ENCODE results near the gene INPP5A.
"Not testable (repeated sequence)": the region's sequence is repeated elsewhere in the genome, so short reads cannot be mapped to it uniquely, and the experiment has no call there.

The INPP5A gene

GRCh38 chr10:132504501-132505272 is 32.9 kb upstream of the INPP5A start:
- no peak for DNase-seq (ENCODE audit: low spot score)

DNA sequence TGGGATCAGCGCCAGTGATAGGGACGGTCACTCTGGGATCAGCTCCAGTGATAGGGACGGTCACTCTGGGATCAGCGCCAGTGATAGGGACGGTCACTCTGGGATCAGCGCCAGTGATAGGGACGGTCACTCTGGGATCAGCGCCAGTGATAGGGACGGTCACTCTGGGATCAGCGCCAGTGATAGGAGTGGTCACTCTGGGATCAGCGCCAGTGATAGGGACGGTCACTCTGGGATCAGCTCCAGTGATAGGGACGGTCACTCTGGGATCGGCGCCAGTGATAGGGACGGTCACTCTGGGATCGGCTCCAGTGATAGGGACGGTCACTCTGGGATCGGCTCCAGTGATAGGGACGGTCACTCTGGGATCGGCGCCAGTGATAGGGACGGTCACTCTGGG is 32.0 kb upstream of the INPP5A start:
- DNase-seq (ENCODE audit: low spot score): not testable (repeated sequence)

DNA sequence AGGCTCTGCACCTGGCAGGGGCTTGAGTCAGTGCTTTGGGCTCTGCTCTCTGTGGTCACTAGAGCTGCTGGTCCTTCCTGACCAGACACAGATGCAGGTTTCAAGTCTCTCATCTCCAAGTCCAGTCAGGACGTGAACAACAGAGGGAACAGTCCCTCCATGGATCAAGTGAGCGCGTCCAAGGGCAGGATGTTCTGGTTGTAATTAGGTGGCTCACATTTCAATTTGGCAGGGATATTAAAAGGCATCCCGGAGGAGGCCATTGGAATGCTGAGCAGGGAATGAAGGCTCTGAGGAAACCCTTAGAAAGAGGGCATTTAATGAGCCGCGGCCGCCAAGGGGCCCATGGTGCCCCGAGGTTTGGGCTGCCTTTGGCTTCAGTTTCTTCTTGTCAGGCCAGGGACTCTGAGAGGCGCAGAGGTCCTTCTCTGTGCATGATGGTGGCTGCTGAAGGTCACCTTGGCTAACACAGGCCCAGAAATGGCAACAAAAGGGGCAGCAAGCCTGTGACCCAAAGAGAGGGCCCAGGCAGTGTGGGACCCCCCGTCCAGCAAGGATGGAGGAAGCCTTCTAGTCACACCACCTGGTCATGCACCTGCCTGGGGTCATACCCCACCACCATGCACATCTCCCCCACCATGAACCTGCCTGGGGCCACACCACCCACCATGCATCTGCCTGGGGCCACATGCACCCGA is 30.7 kb upstream of the INPP5A start:
- no peak for DNase-seq (ENCODE audit: low spot score)

DNA sequence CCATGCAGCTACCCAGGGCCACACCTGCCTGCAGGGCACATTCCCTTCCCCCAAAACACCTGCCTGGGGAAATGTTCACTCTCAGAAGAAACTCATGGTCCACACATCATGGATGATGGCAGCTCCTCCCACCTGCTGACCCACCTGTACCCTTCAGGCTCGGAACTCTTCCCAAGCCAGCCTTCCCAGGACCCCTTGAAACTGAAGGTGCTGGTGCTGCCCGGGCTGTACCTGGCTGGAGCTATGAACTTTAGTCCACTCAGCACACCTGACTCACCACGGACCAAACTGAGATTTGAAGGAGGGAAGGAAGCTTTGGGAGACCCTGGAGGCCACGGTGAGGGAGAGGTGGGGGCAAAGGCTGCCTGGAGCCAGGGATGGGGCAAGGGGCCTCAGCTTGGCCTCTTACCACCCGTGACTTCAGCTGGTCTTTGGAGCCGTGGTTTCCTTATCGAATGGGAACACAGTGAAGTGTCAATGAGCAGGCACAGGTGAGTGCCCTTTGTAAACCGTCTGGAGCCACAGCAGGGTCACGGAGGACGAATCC is 30.1 kb upstream of the INPP5A start:
- DNase-seq (ENCODE audit: low spot score): no peak

GRCh38 chr10:132507956-132508490 is 29.6 kb upstream of the INPP5A start:
- DNase-seq (ENCODE audit: low spot score): no peak

GRCh38 chr10:132508581-132509443 is 28.8 kb upstream of the INPP5A start:
- DNase-seq (ENCODE audit: low spot score): no peak

- DNase-seq (ENCODE audit: low spot score): no peak
Observed at GRCh38 chr10:132509506-132510173, 27.9 kb upstream of the INPP5A start.

- no peak for DNase-seq (ENCODE audit: low spot score)
Observed at GRCh38 chr10:132510174-132510611, 27.4 kb upstream of the INPP5A start.

DNA sequence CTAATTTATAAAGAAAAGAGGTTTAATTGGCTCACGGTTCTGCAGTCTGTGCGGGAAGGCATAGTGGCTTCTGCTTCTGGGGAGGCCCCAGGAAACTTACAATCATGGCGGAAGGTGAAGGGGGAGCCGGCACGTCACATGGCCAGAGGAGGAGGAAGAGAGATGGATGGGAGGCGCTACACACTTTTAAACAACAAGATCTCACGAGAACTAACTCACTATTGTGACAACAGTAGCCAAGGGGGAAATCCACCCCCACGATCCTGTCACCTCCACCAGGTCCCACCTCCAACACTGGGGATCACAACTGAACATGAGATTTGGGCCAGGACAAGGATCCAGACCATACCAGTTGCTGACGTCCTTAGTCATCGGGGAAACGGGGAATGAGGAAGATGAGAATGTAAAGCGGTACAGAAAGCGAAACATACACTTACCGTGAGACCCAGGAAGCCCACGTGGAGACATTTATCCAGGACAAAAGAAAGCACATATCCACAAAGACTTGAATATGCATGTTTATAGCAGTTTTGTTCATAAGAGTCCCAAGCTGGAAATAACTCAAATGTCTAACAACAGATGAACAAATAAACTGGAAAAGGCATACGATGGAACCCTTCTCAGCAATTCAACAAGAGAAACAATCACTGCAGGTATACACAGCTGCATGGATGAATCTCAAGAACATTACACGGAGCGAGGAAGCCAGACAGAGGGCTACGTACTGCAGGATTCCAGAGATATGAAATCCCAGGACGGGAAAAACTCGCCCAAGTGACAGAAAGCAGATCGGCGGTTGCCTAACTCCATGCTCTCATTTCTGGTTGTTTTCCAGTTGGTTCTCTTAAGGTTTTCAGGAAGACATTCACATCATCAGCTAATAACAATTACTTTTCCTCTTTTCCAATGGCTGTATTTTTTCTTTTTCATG is 26.2 kb upstream of the INPP5A start:
- DNase-seq (ENCODE audit: low spot score): no peak

DNA sequence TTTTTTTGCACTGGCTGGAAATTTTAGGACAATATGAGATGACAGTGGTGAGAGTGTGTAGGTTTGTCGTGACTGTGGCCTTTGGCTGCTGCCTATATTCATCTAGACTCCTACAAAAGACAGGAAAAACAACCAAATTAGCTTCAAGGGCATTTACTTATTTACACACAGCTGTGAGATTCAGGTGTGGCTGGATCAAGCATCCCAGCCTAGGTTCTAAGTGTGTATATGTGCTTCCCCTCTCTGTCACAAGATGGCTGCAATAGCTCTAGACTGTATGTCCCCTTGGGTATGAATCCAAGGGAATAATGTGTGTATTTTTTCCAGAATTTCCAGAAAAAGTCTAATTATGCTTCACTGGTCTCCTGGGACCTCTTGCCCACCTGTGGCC is 25.5 kb upstream of the INPP5A start:
- DNase-seq (ENCODE audit: low spot score): no peak

DNA sequence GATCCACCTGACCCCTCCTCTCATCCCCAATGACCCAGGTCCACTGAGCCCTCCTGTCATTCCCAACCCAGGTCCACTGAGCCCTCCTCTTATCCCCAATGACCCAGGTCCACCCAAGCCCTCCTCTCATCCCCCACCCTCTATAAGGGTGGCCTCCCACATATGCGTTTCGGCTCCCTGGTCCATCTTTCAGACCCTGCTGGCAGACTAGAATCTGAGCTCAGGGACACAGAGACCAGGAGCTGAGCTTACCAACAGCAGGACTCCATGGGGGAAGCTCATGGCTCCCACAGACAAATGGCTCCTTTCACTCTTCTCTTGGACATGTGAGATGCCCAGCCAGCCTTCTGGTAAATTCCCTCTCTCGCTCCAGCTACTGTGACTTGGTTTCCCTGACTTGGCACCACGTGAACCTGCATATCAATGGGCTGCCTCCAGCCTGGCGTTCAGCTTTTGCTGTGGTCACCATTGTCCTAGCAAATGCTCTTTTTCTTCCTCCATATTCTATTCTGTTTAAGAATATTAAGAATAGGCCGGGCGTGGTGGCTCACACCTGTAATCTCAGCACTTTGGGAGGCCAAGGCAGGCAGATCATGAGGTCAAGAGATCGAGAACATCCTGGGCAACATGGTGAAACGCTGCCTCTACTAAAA is 24.8 kb upstream of the INPP5A start:
- DNase-seq (ENCODE audit: low spot score): no peak

DNA sequence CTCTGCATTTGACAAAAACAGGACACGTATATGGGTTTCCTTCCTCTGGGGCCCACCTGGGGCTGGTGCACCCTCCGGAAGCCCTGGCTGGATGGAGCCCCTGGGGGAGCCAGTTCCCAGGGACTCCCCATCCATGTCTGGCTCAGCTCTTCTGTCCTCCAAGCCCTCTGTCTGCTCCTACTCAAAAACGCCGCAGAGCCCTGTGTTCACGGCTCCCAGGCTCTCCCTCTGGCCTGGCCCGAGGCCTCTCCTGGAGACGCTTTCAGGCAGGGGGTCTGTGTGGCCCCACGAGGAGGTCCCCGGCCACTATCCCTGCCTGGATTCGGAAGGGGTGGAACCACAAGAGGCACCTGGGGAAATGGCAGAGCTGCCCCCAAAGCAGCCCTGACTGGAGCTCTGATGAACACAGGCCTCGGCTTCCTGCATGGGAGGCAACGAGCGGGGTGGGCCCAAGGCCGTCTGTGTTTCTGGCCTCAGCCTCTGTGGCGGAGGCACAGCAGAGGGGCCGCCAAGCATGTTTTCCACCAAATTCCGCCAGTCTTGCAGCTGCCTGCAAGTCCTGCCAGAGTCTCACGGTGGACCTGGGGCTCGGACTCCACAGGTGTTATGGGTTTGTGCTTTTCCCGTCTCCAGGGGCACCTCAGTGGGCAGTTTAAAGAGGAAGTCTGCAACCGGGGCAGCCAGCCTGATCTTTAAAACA is 22.6 kb upstream of the INPP5A start:
- DNase-seq (ENCODE audit: low spot score): no peak

DNA sequence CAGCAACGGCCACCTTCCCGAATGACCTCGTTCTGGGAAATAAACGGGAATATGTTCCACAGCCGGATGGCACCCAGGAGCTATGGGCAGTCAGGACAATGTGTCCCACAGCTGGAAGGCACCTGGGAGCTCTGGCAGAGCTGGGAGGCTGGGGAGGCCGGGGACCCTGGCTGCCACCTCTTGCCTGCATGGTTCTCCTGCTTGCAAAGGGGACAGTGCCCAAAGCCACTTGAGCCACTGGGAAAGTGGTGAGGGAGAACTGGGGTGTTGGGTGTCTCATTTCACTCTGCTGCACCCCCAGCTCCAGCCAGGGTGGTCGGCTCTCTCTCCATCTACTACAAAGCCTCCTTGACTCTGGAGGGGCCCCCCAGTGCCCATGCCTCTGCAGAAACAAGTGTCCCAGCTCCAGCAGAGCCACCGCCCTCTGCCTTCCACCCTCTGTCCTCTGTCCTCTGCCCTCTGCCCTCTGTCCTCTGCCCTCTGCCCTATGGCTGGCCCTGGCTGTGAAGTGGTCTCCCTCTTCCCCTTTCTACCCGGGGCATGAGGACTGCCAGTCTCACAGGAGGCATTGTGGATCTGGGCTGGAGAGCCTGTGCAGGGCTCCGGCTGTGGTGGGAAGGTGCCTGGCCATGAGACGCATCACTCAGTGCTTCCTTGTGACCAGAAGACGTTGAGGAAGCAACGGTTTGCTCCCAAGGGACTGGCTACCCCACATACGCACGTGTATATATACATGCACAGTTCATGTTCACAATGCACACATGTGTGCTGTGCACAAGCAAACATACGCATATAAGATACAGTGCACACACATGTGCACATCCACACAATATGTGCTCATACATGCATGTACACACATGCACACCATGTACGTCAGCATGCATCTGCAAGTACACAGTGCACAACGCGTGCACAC is 21.5 kb upstream of the INPP5A start:
- no peak for DNase-seq (ENCODE audit: low spot score)

DNA sequence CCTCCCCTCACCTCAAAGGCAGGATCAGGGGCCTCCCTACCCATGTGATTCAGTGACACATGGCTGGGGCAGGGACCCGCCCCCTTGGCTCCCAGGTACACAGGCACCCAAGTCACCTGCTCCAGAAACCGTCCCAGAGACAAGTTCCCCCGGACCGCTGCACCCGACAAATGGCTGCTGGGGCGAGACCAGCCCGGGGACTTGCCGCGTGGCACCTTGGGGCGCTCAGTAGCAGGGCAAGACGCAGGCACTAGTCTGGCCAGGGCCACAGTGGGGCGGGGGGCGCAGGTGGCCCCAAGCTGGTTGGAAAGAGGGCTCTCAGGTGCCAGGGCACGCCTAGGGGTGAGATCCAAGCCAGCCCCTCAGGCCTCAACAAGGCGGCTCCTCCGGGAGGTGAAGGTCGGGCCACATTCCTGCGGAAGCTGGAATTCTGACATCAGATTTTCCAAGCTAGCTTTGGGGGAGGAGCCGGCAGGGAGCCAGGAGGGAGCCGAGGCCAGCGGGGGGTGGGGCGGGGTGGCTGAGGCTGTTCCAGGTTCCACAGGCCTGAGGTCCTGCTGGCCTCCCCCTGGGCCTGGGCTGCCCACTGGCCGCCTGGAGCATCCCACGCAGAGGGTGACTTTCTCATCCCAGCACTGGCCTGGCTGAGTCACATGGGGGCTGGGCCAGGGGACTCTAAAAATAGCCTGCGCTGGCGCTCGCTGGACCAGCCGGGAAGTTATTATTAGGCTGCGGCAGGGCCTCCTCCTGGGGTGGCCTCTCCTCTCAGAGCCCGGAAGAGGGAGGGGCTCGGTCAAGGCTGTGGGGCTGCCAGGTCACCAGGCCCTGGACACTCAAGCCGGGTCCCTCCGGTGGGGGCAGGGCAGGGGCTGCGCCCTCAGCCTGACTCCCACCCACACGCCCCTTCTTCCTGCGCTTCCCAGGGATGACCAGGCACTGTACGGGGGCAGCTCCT is 20.5 kb upstream of the INPP5A start:
- peak; percentile 66 for DNase-seq (ENCODE audit: low spot score)

GRCh38 chr10:132517951-132518521 is 19.6 kb upstream of the INPP5A start:
- DNase-seq (ENCODE audit: low spot score): no peak

DNA sequence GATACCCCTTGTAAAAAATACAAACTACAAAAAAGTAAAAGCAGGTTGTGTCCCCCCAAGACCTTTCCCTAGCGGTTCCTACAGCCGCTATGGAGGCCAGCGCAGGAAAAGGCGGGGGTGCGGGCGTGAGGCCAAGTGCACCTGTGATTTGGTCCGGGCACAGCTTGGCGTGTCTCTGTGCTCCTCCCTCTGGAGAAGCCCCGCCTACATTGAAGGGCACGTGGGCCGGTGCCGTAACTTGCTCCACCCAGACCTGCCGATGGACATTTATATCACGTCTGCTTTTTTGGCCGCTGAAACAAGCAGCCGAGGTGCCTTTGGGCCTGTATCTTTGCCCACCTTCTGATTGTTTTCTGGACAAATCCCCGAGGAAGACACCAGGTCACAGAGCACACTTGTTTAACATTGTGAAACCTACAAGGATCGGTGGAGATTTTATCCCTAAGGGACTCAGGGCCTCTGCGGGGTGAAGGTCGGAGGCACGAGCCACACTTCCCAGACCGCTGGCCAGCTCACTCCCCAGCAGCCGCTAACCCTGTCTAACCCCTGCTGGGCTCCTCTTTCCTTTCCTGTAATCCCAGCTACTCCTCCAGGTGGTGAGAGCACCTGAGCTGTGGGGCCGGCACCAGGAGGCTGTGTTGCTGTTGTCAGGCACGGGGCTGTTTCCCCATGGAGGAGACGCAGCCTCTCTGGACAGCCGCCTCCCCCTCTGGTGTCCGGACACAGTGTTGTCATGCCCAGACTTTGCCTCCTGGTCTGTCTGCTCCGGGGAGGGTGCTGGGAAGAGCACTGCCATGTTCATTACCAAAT is 18.8 kb upstream of the INPP5A start:
- DNase-seq (ENCODE audit: low spot score): no peak

Measured in globus pallidus (tissue), 1 donor.